A673 (cell line): ENCODE results near the gene FRRS1L. TPM values are rescaled to one million over a fixed set of nuclear protein-coding genes. Genes with fewer than 3 reads are reported as not detected.

Source experiments
- BruUV-seq: library from RNA; stranded (reverse); fragments of 400-500 nt; replicated peaks from 2 replicates; lab custom pipeline; 2021; lab: Mats Ljungman, UMichigan
- CTCF ChIA-PET: fragments of 300-600 bp; sonication (Branson Sonifier 250); formaldehyde crosslinking; loops from one replicate; lab custom pipeline; 2022; ENCODE audit warnings: antibody characterized with exemption; lab: Charles Lee
- POLR2A ChIA-PET: fragments of 300-600 bp; sonication (Branson Sonifier 250); formaldehyde crosslinking; loops from one replicate; lab custom pipeline; 2022; ENCODE audit warnings: antibody characterized with exemption; ENCODE audit not compliant: low non-redundant PET; lab: Charles Lee
- DNase-seq: peaks from one replicate; pipeline ENCODE4 v3.0.0-alpha.2; 2015; ENCODE audit warnings: low spot score
- H3K27ac ChIP-seq: fragments of 200-600 bp; sonication (generic); 2 replicates; pipeline ENCODE4 v1.5.1; 2016; ENCODE audit warnings: mixed run types, low read depth, mild to moderate bottlenecking, mixed read lengths, antibody characterized with exemption, low read length; ENCODE audit not compliant: poor library complexity, severe bottlenecking
- H3K27me3 ChIP-seq: fragments of 200-600 bp; sonication (generic); replicated peaks from 2 replicates; pipeline ENCODE4 v1.6.1; 2017; ENCODE audit warnings: mixed run types, low read depth, mild to moderate bottlenecking, mixed read lengths, antibody characterized with exemption, low read length; ENCODE audit not compliant: insufficient read depth, poor library complexity
- H3K36me3 ChIP-seq: fragments of 200-600 bp; sonication (generic); 2 replicates; pipeline ENCODE4 v1.6.1; 2016; ENCODE audit warnings: mixed run types, mild to moderate bottlenecking, mixed read lengths, antibody characterized with exemption, low read length; ENCODE audit not compliant: insufficient read depth, poor library complexity, severe bottlenecking
- H3K4me1 ChIP-seq: fragments of 200-600 bp; sonication (generic); 2 replicates; pipeline ENCODE4 v1.6.1; 2017; ENCODE audit warnings: mixed run types, mild to moderate bottlenecking, mixed read lengths, antibody characterized with exemption, low read length; ENCODE audit not compliant: insufficient read depth, poor library complexity, severe bottlenecking
- H3K4me3 ChIP-seq: fragments of 200-600 bp; sonication (generic); 2 replicates; pipeline ENCODE4 v1.5.1; 2016; ENCODE audit warnings: low read depth, mixed run types, mild to moderate bottlenecking, mixed read lengths, low read length; ENCODE audit not compliant: poor library complexity, severe bottlenecking
- H3K9me3 ChIP-seq: fragments of 200-600 bp; sonication (generic); 2 replicates; pipeline ENCODE4 v1.6.1; 2016; ENCODE audit warnings: mixed run types, low read depth, mild to moderate bottlenecking, mixed read lengths, antibody characterized with exemption, low read length; ENCODE audit not compliant: poor library complexity, severe bottlenecking
- EZH2 ChIP-seq: fragments of 200-600 bp; sonication (generic); IDR thresholded peaks from 2 replicates; pipeline ENCODE4 v1.6.1; 2017; ENCODE audit warnings: borderline replicate concordance, low read depth, mild to moderate bottlenecking, mixed read lengths, antibody characterized with exemption, low read length; ENCODE audit not compliant: poor library complexity, severe bottlenecking
- intact Hi-C: fragments of 100-400 bp; cut with micrococcal nuclease; formaldehyde crosslinking; loops from one replicate; pipeline ENCODE4 v1.10.0; 2022; ENCODE audit not compliant: unreplicated experiment
- total RNA-seq: library from RNA; stranded (reverse); gene quantifications from 2 replicates; pipeline ENCODE4 v1.2.3, GENCODE V29; 2021
- TF ChIP-seq, protein P1 (sequence below): fragments of 300-800, 200-600 bp; sonication (generic); conservative IDR thresholded peaks from 2 replicates; pipeline ENCODE4 v1.5.1; 2017; ENCODE audit warnings: low read depth, mild to moderate bottlenecking, antibody characterized with exemption, low read length, moderate library complexity, mixed read lengths

The FRRS1L gene
- total RNA-seq, 1 experiment from 2014 or later, result 0.41 TPM

DNA sequence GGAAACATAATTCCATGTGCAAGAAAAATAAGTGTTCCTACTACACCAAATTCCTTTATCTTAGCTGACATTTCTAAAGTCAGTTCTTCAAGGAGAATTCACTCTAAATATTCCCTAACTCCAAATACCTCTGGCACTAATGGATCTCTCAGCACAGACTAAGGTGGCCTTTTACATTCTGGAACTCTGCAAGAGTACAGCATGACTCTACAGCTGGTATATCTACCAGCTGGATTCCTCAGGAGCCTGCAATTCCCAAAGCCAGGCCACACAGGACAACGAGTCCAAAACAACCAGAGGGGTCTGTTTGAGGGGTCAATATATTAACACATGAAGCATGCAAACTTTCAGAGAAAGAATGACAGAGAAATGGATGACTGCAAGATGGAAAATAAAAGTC lies 74.5 kb downstream of the FRRS1L start:
- intact Hi-C loops, result no loop called here
- TF ChIP-seq EZH2, result no peak
- TF ChIP-seq, protein P1, sequence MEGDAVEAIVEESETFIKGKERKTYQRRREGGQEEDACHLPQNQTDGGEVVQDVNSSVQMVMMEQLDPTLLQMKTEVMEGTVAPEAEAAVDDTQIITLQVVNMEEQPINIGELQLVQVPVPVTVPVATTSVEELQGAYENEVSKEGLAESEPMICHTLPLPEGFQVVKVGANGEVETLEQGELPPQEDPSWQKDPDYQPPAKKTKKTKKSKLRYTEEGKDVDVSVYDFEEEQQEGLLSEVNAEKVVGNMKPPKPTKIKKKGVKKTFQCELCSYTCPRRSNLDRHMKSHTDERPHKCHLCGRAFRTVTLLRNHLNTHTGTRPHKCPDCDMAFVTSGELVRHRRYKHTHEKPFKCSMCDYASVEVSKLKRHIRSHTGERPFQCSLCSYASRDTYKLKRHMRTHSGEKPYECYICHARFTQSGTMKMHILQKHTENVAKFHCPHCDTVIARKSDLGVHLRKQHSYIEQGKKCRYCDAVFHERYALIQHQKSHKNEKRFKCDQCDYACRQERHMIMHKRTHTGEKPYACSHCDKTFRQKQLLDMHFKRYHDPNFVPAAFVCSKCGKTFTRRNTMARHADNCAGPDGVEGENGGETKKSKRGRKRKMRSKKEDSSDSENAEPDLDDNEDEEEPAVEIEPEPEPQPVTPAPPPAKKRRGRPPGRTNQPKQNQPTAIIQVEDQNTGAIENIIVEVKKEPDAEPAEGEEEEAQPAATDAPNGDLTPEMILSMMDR, result no peak
- no peak for DNase-seq
- Histone ChIP-seq H3K4me3 (no peak overlapping the region), H3K36me3 (peaks cover 44% of the 10 kb centered on the region), H3K27ac (no peak overlapping the region), H3K4me1 (no peaks in the 10 kb centered on the region), H3K9me3 (no peaks in the 10 kb centered on the region), H3K27me3 (no peaks in the 10 kb centered on the region)
- POLR2A ChIA-PET, result no interaction called here
- BruUV-seq, result no TSS peak
- CTCF ChIA-PET, result no interaction called here

DNA sequence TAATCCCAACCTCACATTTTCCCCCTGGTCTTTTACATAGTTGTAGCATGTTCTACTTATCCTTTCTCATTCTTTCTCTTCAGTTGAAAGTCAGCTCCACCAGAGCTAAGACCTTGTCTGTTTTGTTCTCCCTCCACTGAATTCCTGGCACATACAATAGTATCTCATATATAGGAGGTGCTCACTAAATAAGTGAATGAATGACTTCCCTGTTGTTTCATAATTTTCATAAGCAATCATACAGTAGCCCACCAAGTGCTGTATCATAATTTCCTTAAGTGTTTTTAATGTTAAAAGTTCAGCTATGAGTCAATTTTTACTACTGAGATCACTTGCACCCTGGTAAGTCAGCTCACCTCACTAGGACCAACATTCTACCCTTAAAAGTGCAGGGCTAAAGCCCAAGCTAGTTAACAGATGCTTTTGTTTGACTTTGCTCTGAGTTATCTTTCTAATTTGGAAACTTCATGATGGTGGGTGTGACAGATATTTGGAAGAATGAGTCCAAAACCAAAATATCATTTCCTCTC lies 74.9 kb downstream of the FRRS1L start:
- intact Hi-C loops, result no loop called here
- no TSS peak for BruUV-seq
- CTCF ChIA-PET, result no interaction called here

GRCh38 chr9:109088221-109088620 lies 78.8 kb downstream of the FRRS1L start:
- H3K4me3 ChIP-seq, result no peak overlapping the region
- H3K36me3 ChIP-seq, result peaks cover 51% of the 10 kb centered on the region
- ChIA-PET POLR2A (no interaction called here), CTCF (no interaction called here)
- no peaks in the 10 kb centered on the region for H3K9me3 ChIP-seq
- DNase-seq, result no peak
- intact Hi-C loops, result no loop called here
- TF ChIP-seq EZH2, result no peak
- TF ChIP-seq, protein P1, result no peak
- no peak overlapping the region for H3K27ac ChIP-seq
- BruUV-seq, result no TSS peak
- no peaks in the 10 kb centered on the region for H3K4me1 ChIP-seq
- H3K27me3 ChIP-seq, result no peaks in the 10 kb centered on the region

More for the DNA sequence above, 74.9 kb downstream of the FRRS1L start:
- DNase-seq, result no peak
- no peak overlapping the region for H3K27ac ChIP-seq
- no peaks in the 10 kb centered on the region for H3K9me3 ChIP-seq
- H3K36me3 ChIP-seq, result peaks cover 48% of the 10 kb centered on the region
- POLR2A ChIA-PET, result no interaction called here
- no peaks in the 10 kb centered on the region for H3K4me1 ChIP-seq
- TF ChIP-seq EZH2, result no peak
- TF ChIP-seq, protein P1, result no peak
- H3K27me3 ChIP-seq, result no peaks in the 10 kb centered on the region
- H3K4me3 ChIP-seq, result no peak overlapping the region
